ENCODE measurements around the gene CALML4. TPM values are rescaled to one million over a fixed set of nuclear protein-coding genes. Genes with fewer than 3 reads are reported as not detected.

CALML4 gene
- total RNA-seq, 2 experiments from 2014 or later = 28.7 to 32.5 TPM

DNA sequence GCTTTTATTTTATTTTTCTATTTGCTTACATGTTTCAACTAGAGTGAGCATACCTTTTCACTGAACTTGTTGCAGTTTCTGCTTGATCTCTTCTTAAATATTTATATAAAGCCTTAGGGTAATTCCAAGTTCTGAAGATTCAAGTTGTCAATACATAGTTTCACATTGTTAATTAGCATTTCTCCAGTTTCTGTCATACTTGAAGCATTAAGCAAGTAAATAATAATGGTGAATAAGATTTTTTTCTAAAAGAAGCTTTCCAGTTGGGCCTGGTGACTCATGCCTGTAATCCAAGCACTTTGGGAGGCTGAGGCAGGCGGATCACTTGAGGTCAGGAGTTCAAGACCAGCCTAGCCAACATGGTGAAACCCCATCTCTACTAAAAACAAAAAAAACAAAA lies 53.9 kb downstream of the CALML4 start:
- ChIA-PET CTCF (ENCODE audit: unreplicated experiment) (no interaction called here), POLR2A (interaction anchor here (0.6 to 1.2 kb wide), 3 partner anchors 11 to 496 kb away, joined by 3 to 4 read pairs (median 4); no protein-coding TSS in a partner anchor)
- H4K20me1 ChIP-seq (ENCODE audit: insufficient read depth, low read length) = no peaks in the 10 kb centered on the region

DNA sequence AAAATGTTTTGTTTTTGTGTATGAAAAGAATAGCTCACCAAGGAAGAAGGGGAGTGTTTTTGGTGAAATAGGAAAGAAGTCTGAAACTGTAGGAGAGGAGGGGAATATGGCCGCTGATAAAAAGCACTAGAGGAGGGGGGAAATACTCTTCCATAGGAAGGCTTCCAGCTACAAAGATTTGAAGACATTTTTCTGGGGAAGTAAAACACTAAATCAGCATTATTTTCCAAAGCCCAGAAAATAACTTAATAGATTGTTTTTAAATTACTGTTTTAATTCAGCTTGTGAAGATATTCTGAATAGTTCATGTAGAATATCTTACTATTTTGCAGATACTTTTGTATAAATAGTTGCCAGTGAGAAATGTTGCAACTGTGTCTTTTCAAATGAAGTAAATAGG lies 54.9 kb downstream of the CALML4 start:
- Histone ChIP-seq H3K79me2 (ENCODE audit: insufficient read depth, low read depth, low read length) (peaks cover 8% of the 10 kb centered on the region; the same call in 1 of the 2 replicates), H3K9me3 (ENCODE audit: low read length) (no peaks in the 10 kb centered on the region), H3K4me2 (ENCODE audit: low read length) (no peak overlapping the region), H3K4me1 (ENCODE audit: insufficient read depth, low read length, poor library complexity, severe bottlenecking) (no peaks in the 10 kb centered on the region), H3K36me3 (ENCODE audit: insufficient read depth, low read length) (peaks cover 76% of the 10 kb centered on the region), H3K4me3 (ENCODE audit: low read depth, low read length, poor library complexity, severe bottlenecking) (no peak overlapping the region), H3K9me2 (ENCODE audit: insufficient read depth, low read length) (no peaks in the 10 kb centered on the region), H2AFZ (ENCODE audit: low read length) (no peak overlapping the region), H3K27ac (ENCODE audit: low read depth, low read length, poor library complexity, severe bottlenecking) (no peak overlapping the region), H4K20me1 (ENCODE audit: insufficient read depth, low read length) (no peaks in the 10 kb centered on the region)
- CTCF ChIA-PET (ENCODE audit: unreplicated experiment) = no interaction called here
- TF ChIP-seq, protein P1, sequence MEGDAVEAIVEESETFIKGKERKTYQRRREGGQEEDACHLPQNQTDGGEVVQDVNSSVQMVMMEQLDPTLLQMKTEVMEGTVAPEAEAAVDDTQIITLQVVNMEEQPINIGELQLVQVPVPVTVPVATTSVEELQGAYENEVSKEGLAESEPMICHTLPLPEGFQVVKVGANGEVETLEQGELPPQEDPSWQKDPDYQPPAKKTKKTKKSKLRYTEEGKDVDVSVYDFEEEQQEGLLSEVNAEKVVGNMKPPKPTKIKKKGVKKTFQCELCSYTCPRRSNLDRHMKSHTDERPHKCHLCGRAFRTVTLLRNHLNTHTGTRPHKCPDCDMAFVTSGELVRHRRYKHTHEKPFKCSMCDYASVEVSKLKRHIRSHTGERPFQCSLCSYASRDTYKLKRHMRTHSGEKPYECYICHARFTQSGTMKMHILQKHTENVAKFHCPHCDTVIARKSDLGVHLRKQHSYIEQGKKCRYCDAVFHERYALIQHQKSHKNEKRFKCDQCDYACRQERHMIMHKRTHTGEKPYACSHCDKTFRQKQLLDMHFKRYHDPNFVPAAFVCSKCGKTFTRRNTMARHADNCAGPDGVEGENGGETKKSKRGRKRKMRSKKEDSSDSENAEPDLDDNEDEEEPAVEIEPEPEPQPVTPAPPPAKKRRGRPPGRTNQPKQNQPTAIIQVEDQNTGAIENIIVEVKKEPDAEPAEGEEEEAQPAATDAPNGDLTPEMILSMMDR (conservative IDR thresholded peaks at IDR 0.05; ENCODE audit: low read length) = no peak
- no peak for TF ChIP-seq EZH2phosphoT487 (IDR thresholded peaks at IDR 0.05; ENCODE audit: borderline replicate concordance, low read depth, low read length)
- BruUV-seq (replicated peaks) = no TSS peak
- intact Hi-C loops (cut with micrococcal nuclease; ENCODE audit: unreplicated experiment) = no loop called here
- no peak for DNase-seq (ENCODE audit: low spot score)
- POLR2A ChIA-PET = interaction anchor here (0.7 to 0.9 kb wide), 2 partner anchors 8 to 26 kb away, joined by 3 read pairs; no protein-coding TSS in a partner anchor

More for the DNA sequence above, 53.9 kb downstream of the CALML4 start:
- no peak overlapping the region for H3K4me3 ChIP-seq (ENCODE audit: low read depth, low read length, poor library complexity, severe bottlenecking)
- BruUV-seq (replicated peaks) = no TSS peak
- TF ChIP-seq EZH2phosphoT487 (IDR thresholded peaks at IDR 0.05; ENCODE audit: borderline replicate concordance, low read depth, low read length) = no peak
- TF ChIP-seq, protein P1 (conservative IDR thresholded peaks at IDR 0.05; ENCODE audit: low read length) = no peak
- no peak overlapping the region for H2AFZ ChIP-seq (ENCODE audit: low read length)
- H3K4me2 ChIP-seq (ENCODE audit: low read length) = no peak overlapping the region
- no peaks in the 10 kb centered on the region for H3K9me3 ChIP-seq (ENCODE audit: low read length)
- peaks cover 8% of the 10 kb centered on the region; the same call in 1 of the 2 replicates for H3K79me2 ChIP-seq (ENCODE audit: insufficient read depth, low read depth, low read length)
- H3K9me2 ChIP-seq (ENCODE audit: insufficient read depth, low read length) = no peaks in the 10 kb centered on the region
- no peak overlapping the region for H3K27ac ChIP-seq (ENCODE audit: low read depth, low read length, poor library complexity, severe bottlenecking)
- intact Hi-C loops (cut with micrococcal nuclease; ENCODE audit: unreplicated experiment) = no loop called here
- H3K36me3 ChIP-seq (ENCODE audit: insufficient read depth, low read length) = peaks cover 79% of the 10 kb centered on the region
- DNase-seq (ENCODE audit: low spot score) = no peak
- no peaks in the 10 kb centered on the region for H3K4me1 ChIP-seq (ENCODE audit: insufficient read depth, low read length, poor library complexity, severe bottlenecking)

- Histone ChIP-seq H3K9me3 (ENCODE audit: low read length) (no peaks in the 10 kb centered on the region), H4K20me1 (ENCODE audit: insufficient read depth, low read length) (no peaks in the 10 kb centered on the region), H3K4me1 (ENCODE audit: insufficient read depth, low read length, poor library complexity, severe bottlenecking) (no peaks in the 10 kb centered on the region), H3K36me3 (ENCODE audit: insufficient read depth, low read length) (peaks cover 67% of the 10 kb centered on the region), H3K9me2 (ENCODE audit: insufficient read depth, low read length) (no peaks in the 10 kb centered on the region), H3K27ac (ENCODE audit: low read depth, low read length, poor library complexity, severe bottlenecking) (no peak overlapping the region), H3K4me3 (ENCODE audit: low read depth, low read length, poor library complexity, severe bottlenecking) (no peak overlapping the region), H3K79me2 (ENCODE audit: insufficient read depth, low read depth, low read length) (peaks cover 8% of the 10 kb centered on the region; the same call in 1 of the 2 replicates), H3K4me2 (ENCODE audit: low read length) (no peak overlapping the region), H2AFZ (ENCODE audit: low read length) (no peak overlapping the region)
- ChIA-PET POLR2A (no interaction called here), CTCF (ENCODE audit: unreplicated experiment) (no interaction called here)
- intact Hi-C loops (cut with micrococcal nuclease; ENCODE audit: unreplicated experiment) = no loop called here
- no peak for DNase-seq (ENCODE audit: low spot score)
- TF ChIP-seq EZH2phosphoT487 (IDR thresholded peaks at IDR 0.05; ENCODE audit: borderline replicate concordance, low read depth, low read length) = no peak
- TF ChIP-seq, protein P1 (conservative IDR thresholded peaks at IDR 0.05; ENCODE audit: low read length) = no peak
- BruUV-seq (replicated peaks) = no TSS peak
Observed at GRCh38 chr15:68149059-68149458, 56.1 kb downstream of the CALML4 start.

Measured in OCI-LY7 (cell line).